Trophoblast cell (in vitro differentiated cells and primary cell): ENCODE data around the gene ACSF2.

Experiments used
- DNase-seq, 2 donors: peaks; one replicate each; pipeline ENCODE4 v3.0.0-alpha.2; 2016
- H2AFZ ChIP-seq: 2 replicates; pipeline ENCODE4 v1.6.1; 2013; ENCODE audit warnings: low read length, moderate library complexity, mild to moderate bottlenecking; ENCODE audit not compliant: insufficient read depth, poor library complexity
- H2AK5ac ChIP-seq: 2 replicates; pipeline ENCODE4 v1.6.1; 2013; ENCODE audit warnings: mild to moderate bottlenecking, low read length
- H2BK120ac ChIP-seq: 2 replicates; pipeline ENCODE4 v1.6.1; 2013; ENCODE audit warnings: low read length, mild to moderate bottlenecking, moderate library complexity; ENCODE audit not compliant: insufficient read depth, poor library complexity
- H2BK12ac ChIP-seq: 2 replicates; pipeline ENCODE4 v1.6.1; 2013; ENCODE audit warnings: mild to moderate bottlenecking, low read length, moderate library complexity
- H2BK5ac ChIP-seq: 2 replicates; pipeline ENCODE4 v1.6.1; 2013; ENCODE audit warnings: low read length, low read depth, moderate library complexity, mild to moderate bottlenecking; ENCODE audit not compliant: poor library complexity
- H3K14ac ChIP-seq: 2 replicates; pipeline ENCODE4 v1.6.1; 2013; ENCODE audit warnings: mild to moderate bottlenecking, low read length
- H3K18ac ChIP-seq: 2 replicates; pipeline ENCODE4 v1.6.1; 2013; ENCODE audit warnings: mild to moderate bottlenecking, low read length
- H3K23ac ChIP-seq: 2 replicates; pipeline ENCODE4 v1.6.1; 2013; ENCODE audit warnings: low read length
- H3K27ac ChIP-seq: 2 replicates; pipeline ENCODE4 v1.5.1; 2013; ENCODE audit warnings: low read depth, mild to moderate bottlenecking, inconsistent platforms, low read length, moderate library complexity
- H3K27me3 ChIP-seq: 2 replicates; pipeline ENCODE4 v1.6.1; 2013; ENCODE audit warnings: inconsistent platforms, mild to moderate bottlenecking, low read length, moderate library complexity; ENCODE audit not compliant: insufficient read depth
- H3K36me3 ChIP-seq, 2 experiments: 1 replicate in 1 of 2; 2 replicates in 1 of 2; pipeline ENCODE4 v1.6.1; 2013; ENCODE audit warnings: low read length in 2 of 2, mild to moderate bottlenecking in 2 of 2, moderate library complexity in 1 of 2; ENCODE audit not compliant: insufficient read depth in 2 of 2, control insufficient read depth in 1 of 2
- H3K4ac ChIP-seq: 2 replicates; pipeline ENCODE4 v1.6.1; 2013; ENCODE audit warnings: low read depth, mild to moderate bottlenecking, low read length, moderate library complexity
- H3K4me1 ChIP-seq, 2 experiments: 1 replicate in 1 of 2; 2 replicates in 1 of 2; pipeline ENCODE4 v1.6.1; 2013; ENCODE audit warnings: low read length in 2 of 2, mild to moderate bottlenecking in 2 of 2, moderate library complexity in 1 of 2; ENCODE audit not compliant: insufficient read depth in 2 of 2, control insufficient read depth in 1 of 2
- H3K4me2 ChIP-seq: 2 replicates; pipeline ENCODE4 v1.6.1; 2013; ENCODE audit warnings: inconsistent platforms, mild to moderate bottlenecking, low read length, moderate library complexity
- H3K4me3 ChIP-seq: 2 replicates; pipeline ENCODE4 v1.5.1; 2013; ENCODE audit warnings: mild to moderate bottlenecking, low read depth, low read length, inconsistent platforms
- H3K79me1 ChIP-seq: one replicate; pipeline ENCODE4 v1.6.1; 2013; ENCODE audit warnings: low read length
- H3K79me2 ChIP-seq: 2 replicates; pipeline ENCODE4 v1.6.1; 2013; ENCODE audit warnings: low read length, mild to moderate bottlenecking; ENCODE audit not compliant: control insufficient read depth, insufficient read depth, poor library complexity
- H3K9ac ChIP-seq: 2 replicates; pipeline ENCODE4 v1.6.1; 2013; ENCODE audit warnings: mild to moderate bottlenecking, low read length
- H3K9me3 ChIP-seq: 2 replicates; pipeline ENCODE4 v1.6.1; 2013; ENCODE audit warnings: low read depth, mild to moderate bottlenecking, control low read depth, inconsistent platforms, low read length; ENCODE audit not compliant: insufficient read depth
- H4K12ac ChIP-seq: 2 replicates; pipeline ENCODE4 v1.6.1; 2013; ENCODE audit warnings: low read depth, mild to moderate bottlenecking, low read length, moderate library complexity
- H4K8ac ChIP-seq: 2 replicates; pipeline ENCODE4 v1.6.1; 2013; ENCODE audit warnings: low read depth, mild to moderate bottlenecking, low read length, moderate library complexity
- H4K91ac ChIP-seq: one replicate; pipeline ENCODE4 v1.6.1; 2013; ENCODE audit warnings: low read depth, mild to moderate bottlenecking, low read length, moderate library complexity
- WGBS: extraction: QIAGEN DNeasy Blood & Tissue Kit; methylation state at CpG from one replicate; pipeline ENCODE4 v1.1.7; 2013; ENCODE audit warnings: missing lambda C conversion rate; ENCODE audit not compliant: insufficient read length, insufficient coverage; ENCODE audit errors: extremely low coverage; 5-methylcytosine and 5-hydroxymethylcytosine counted together

ACSF2 gene

DNA sequence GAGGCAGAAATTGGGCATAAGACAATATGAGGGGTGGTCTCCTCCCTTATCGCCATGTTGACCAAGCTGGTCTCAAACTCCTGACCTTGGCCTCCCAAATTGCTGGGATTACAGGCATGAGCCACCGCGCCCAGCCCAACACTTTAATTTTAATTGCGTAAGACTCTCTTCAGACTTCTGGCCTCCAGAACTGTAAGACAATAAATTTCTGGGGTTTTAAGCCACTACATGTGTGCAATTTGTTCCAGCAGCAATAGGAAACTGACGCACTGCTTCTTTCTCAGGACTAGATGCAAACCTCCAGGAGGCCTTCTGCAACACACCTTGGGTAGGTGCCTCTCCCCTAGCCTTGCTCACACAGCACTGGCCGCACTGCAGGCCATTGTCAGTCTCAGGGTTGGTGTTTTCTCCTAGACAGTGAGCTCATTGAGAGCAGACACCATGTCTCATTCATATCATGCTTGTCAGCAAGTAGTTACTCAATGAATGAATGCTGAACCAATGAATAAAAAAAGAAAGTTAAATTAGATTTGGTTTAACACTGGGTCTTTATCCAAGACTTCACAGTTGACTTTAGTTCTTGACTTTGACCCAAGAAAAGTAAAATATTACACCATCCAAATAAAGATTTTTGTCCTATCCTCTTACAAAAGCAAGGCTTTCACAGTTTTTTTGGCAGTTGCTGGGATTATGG, 5.5 kb upstream of the ACSF2 start:
- H2BK5ac ChIP-seq = no peak overlapping the region
- H2BK120ac ChIP-seq = no peak overlapping the region
- H3K27ac ChIP-seq = no peak overlapping the region
- H2BK12ac ChIP-seq = no peak overlapping the region
- H2AK5ac ChIP-seq = no peak overlapping the region
- H3K18ac ChIP-seq = no peak overlapping the region
- no CpG with 5 or more reads among the region's 6 CpGs for WGBS
- H3K79me1 ChIP-seq = peaks cover 14% of the 10 kb centered on the region
- H4K8ac ChIP-seq = no peak overlapping the region
- peaks cover 20% of the 10 kb centered on the region in 2 experiments for H3K4me1 ChIP-seq
- no peaks in the 10 kb centered on the region for H3K9me3 ChIP-seq
- peaks cover 3% of the 10 kb centered on the region for H3K79me2 ChIP-seq
- H4K12ac ChIP-seq = no peak overlapping the region
- no peak overlapping the region for H4K91ac ChIP-seq
- H3K4ac ChIP-seq = no peak overlapping the region
- H3K27me3 ChIP-seq = no peaks in the 10 kb centered on the region
- H3K4me3 ChIP-seq = no peak overlapping the region
- H3K36me3 ChIP-seq = no peaks in the 10 kb centered on the region
- no peak overlapping the region for H2AFZ ChIP-seq
- no peak overlapping the region for H3K23ac ChIP-seq
- no peak overlapping the region for H3K9ac ChIP-seq
- no peak overlapping the region for H3K14ac ChIP-seq
- no peak for DNase-seq
- H3K4me2 ChIP-seq = no peak overlapping the region

DNA sequence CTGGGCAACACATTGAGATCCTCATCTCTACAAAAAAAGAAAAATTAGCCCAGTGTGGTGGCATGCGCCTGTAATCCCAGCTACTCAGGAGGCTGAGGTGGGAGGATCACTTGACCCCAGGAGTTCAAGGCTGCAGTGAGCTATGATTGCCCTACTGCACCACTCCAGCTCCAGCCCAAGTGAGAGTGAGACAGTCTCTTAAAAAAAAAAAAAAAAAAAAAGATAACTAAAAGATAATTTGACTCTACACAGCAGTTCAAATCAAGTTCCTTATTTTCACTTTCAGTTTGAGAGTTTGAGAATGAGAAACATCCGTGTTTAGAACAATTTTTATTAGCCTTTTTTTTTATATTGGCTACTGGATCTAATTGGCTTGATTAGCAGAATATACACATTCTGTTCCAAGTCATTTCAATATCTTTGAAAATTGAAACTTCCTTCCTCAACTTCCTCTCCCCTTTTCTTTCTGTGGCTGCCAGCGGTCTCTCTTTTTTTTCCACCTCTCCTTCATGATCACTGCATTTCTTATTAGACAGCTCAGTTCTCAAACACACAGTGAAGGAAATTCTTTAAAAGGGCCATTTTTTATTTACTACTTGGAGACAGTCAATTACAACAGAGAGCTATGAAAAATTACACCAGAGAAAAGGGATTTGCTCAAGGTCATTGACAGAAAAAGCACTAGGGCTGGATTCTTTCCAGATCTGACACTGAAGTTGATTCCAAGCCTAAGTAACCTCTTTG, 4.5 kb upstream of the ACSF2 start:
- Histone ChIP-seq H3K14ac (no peak overlapping the region), H3K4me1 (peaks cover 22% of the 10 kb centered on the region in 2 experiments), H3K79me2 (peaks cover 8% of the 10 kb centered on the region), H3K4ac (no peak overlapping the region), H4K91ac (no peak overlapping the region), H3K4me2 (no peak overlapping the region), H2BK120ac (no peak overlapping the region), H2AFZ (no peak overlapping the region), H4K12ac (no peak overlapping the region), H3K23ac (no peak overlapping the region), H3K27me3 (no peaks in the 10 kb centered on the region), H4K8ac (no peak overlapping the region), H2BK12ac (no peak overlapping the region), H3K4me3 (no peak overlapping the region), H3K36me3 (no peaks in the 10 kb centered on the region), H3K27ac (no peak overlapping the region), H3K18ac (no peak overlapping the region), H3K9ac (no peak overlapping the region), H3K79me1 (peaks cover 19% of the 10 kb centered on the region), H2AK5ac (no peak overlapping the region), H2BK5ac (no peak overlapping the region), H3K9me3 (no peaks in the 10 kb centered on the region)
- DNase-seq = no peak
- no CpG with 5 or more reads among the region's 3 CpGs for WGBS

DNA sequence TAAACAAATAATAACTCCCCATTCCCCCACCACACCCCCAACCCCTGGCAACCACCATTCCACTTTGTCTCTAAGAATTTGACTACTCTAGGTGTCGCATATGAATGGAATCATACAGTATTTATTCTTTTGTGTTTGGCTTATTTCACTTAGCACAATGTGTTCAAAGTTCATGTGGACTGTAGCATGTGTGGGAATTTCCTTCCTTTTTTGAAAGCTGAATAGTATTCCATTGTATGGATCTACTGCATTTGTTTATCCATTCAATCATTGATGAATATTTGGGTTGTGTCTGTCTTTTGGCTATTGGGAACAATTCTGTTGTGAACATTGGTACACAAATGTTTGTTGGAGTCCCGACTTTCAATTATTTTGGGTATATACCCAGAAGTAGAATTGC, 3.3 kb upstream of the ACSF2 start:
- Histone ChIP-seq H3K4me3 (no peak overlapping the region), H3K27ac (no peak overlapping the region), H3K36me3 (no peaks in the 10 kb centered on the region), H2AK5ac (no peak overlapping the region), H3K23ac (no peak overlapping the region), H4K91ac (no peak overlapping the region), H4K12ac (no peak overlapping the region), H2BK12ac (no peak overlapping the region), H2AFZ (no peak overlapping the region), H2BK120ac (no peak overlapping the region), H3K79me2 (peaks cover 13% of the 10 kb centered on the region), H4K8ac (no peak overlapping the region), H3K14ac (no peak overlapping the region), H3K27me3 (no peaks in the 10 kb centered on the region), H3K9me3 (no peaks in the 10 kb centered on the region), H3K4me2 (no peak overlapping the region), H3K4me1 (peaks cover 25 to 32% of the 10 kb centered on the region in 2 experiments), H2BK5ac (no peak overlapping the region), H3K18ac (no peak overlapping the region), H3K9ac (no peak overlapping the region), H3K4ac (no peak overlapping the region), H3K79me1 (peaks cover 24% of the 10 kb centered on the region)
- DNase-seq = no peak
- WGBS = no CpG with 5 or more reads among the region's 2 CpGs

- Histone ChIP-seq H4K12ac (no peak overlapping the region), H3K23ac (no peak overlapping the region), H2BK12ac (peak overlapping the region; percentile 50), H3K14ac (no peak overlapping the region), H3K27ac (peak overlapping the region; percentile 77), H3K18ac (no peak overlapping the region), H3K4me1 (peaks cover 30 to 40% of the 10 kb centered on the region in 2 experiments), H3K79me1 (peaks cover 26% of the 10 kb centered on the region), H3K9ac (no peak overlapping the region), H2BK5ac (peak overlapping the region; percentile 43), H3K79me2 (peaks cover 13% of the 10 kb centered on the region), H2BK120ac (no peak overlapping the region), H4K8ac (peak overlapping the region; percentile 70), H2AK5ac (no peak overlapping the region), H3K4me3 (no peak overlapping the region), H2AFZ (no peak overlapping the region), H3K36me3 (no peaks in the 10 kb centered on the region), H4K91ac (peak overlapping the region; percentile 64), H3K4ac (no peak overlapping the region), H3K27me3 (no peaks in the 10 kb centered on the region), H3K4me2 (peak overlapping the region; percentile 25), H3K9me3 (no peaks in the 10 kb centered on the region)
- DNase-seq = peak; percentile 70 to 75
- no CpG with 5 or more reads among the region's 6 CpGs for WGBS
Measured at GRCh38 chr17:50423553-50424159, 2.4 kb upstream of the ACSF2 start.
